ENCODE results near the gene DLX1.

The DLX1 gene

GRCh38 chr2:172114579-172114978, 29.3 kb downstream of the DLX1 start:
- CTCF ChIA-PET, result interaction anchor here (0.9 to 3.8 kb wide), 8 partner anchors 9 to 543 kb away, joined by 3 to 20 read pairs (median 4); no protein-coding TSS in a partner anchor
- no peak for TF ChIP-seq CTCF (IDR thresholded peaks at IDR 0.05; ENCODE audit: control extremely low read depth, extremely low read depth, low read depth, missing control alignments)

DNA sequence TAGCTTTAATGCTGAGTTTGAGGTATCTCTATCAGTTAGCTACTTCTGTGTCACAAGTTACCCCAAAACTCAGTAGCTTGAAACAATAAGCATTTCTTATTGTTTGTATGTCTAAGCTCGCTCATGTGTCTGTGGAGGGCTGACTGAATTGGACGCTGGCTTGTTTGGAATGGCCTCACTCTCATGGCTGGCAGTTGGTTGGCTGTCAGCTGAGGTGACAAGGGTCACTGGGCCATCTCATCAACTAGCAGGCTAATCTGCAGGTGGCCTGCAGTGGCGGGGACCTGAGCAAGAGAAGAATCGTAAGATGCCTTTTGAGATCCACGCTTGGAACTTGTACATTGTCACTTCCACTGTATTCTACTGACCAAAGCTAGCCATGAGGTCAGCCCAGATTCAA, 30.8 kb downstream of the DLX1 start:
- ChIA-PET CTCF (interaction anchor here (0.8 to 3.8 kb wide), 6 partner anchors 11 to 542 kb away, joined by 3 to 20 read pairs (median 4); no protein-coding TSS in a partner anchor), POLR2A (no interaction called here)
- no peak for DNase-seq (ENCODE audit: extremely low spot score)
- no peak for TF ChIP-seq CTCF (IDR thresholded peaks at IDR 0.05; ENCODE audit: control extremely low read depth, extremely low read depth, low read depth, missing control alignments)

More at GRCh38 chr2:172114579-172114978, 29.3 kb downstream of the DLX1 start:
- DNase-seq (ENCODE audit: extremely low spot score), result no peak
- POLR2A ChIA-PET, result no interaction called here

GRCh38 chr2:172119089-172119488, 33.8 kb downstream of the DLX1 start:
- no peak for DNase-seq (ENCODE audit: extremely low spot score)
- ChIA-PET CTCF (no interaction called here), POLR2A (no interaction called here)
- no peak for TF ChIP-seq CTCF (IDR thresholded peaks at IDR 0.05; ENCODE audit: control extremely low read depth, extremely low read depth, low read depth, missing control alignments)

DNA sequence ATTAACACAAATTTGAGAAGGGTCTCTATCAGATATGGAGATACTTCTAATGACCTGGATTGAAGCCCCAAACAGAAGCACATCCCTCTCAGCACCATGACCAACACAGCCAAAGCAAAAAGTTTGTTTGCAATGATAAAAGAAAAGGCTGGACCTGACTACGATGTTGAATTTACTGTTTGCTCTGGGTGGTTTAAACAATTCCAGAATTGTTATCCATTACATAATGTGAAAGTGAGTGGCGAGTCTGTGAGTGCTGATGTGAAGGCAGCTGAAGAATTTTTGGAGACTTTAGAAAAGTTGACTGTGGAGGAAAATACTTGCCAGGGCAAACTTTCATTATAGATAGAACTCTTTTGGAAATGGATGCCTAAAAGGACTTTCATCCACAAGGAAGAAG, 34.8 kb downstream of the DLX1 start:
- TF ChIP-seq CTCF (IDR thresholded peaks at IDR 0.05; ENCODE audit: control extremely low read depth, extremely low read depth, low read depth, missing control alignments), result no peak
- DNase-seq (ENCODE audit: extremely low spot score), result no peak
- ChIA-PET CTCF (interaction anchor here (1.1 kb wide), 1 partner anchor 14 kb away, joined by 6 read pairs; no protein-coding TSS in a partner anchor), POLR2A (no interaction called here)

DNA sequence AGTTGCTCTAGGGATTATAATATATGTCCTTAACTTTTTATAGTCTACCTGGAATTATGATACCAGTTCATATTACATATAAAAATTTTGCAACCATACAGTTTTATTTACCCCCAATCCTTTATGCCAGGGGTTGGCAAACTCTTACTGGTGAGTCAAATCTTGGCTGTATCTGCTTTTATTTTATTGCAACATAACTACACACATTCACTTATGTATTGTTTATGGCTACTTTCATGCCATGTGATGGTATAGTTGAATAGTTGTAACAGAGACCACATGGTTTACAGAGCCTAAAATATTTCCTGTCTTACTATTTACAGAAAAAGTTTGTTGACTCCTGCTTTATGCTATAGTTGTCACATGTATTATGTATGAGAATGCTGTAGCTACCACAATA, 43.2 kb downstream of the DLX1 start:
- no peak for TF ChIP-seq CTCF (IDR thresholded peaks at IDR 0.05; ENCODE audit: control extremely low read depth, extremely low read depth, low read depth, missing control alignments)
- DNase-seq (ENCODE audit: extremely low spot score), result no peak
- ChIA-PET POLR2A (no interaction called here), CTCF (interaction anchor here (1.4 to 4.3 kb wide), 5 partner anchors 12 to 554 kb away, joined by 5 to 23 read pairs (median 17); no protein-coding TSS in a partner anchor)

GRCh38 chr2:172129404-172129803, 44.1 kb downstream of the DLX1 start:
- CTCF ChIA-PET, result interaction anchor here (0.7 to 4.3 kb wide), 4 partner anchors 13 to 555 kb away, joined by 3 to 19 read pairs (median 5); no protein-coding TSS in a partner anchor
- POLR2A ChIA-PET, result no interaction called here
- no peak for TF ChIP-seq CTCF (IDR thresholded peaks at IDR 0.05; ENCODE audit: control extremely low read depth, extremely low read depth, low read depth, missing control alignments)
- DNase-seq (ENCODE audit: extremely low spot score), result no peak

Data from GM10248 (cell line).